ENCODE results near the gene CHRNB2.
A peak's percentile ranks its signal among the peaks of the same experiment; 100 is the strongest.

CHRNB2 gene

DNA sequence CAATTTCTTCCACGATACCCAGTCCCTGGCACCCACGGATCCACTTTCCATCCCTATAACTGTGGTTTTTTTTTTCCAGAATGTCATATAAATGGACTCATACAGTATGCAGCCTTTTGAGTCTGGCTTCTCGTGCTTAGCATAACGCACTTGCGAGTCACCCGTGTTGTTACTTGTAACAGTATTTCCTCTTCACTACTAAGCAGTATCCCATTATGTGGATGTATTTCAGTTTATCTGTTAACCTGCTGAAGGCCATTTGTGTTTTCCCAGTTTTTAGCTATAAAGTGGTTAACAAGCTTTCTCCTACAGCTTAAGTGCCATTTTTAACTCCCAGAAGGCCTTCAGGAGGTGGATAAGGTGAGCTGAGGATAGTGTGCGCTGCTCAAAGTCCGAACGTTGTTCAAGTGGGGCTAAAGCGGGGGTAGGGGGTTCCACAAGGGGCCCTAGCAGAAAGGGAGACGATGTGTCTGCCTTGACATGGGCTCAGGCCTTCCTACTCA lies 39.6 kb downstream of the CHRNB2 start:
- DNase-seq (ENCODE audit: extremely low spot score, insufficient read length, low read depth) (no peak), FAIRE-seq (no peak)

DNA sequence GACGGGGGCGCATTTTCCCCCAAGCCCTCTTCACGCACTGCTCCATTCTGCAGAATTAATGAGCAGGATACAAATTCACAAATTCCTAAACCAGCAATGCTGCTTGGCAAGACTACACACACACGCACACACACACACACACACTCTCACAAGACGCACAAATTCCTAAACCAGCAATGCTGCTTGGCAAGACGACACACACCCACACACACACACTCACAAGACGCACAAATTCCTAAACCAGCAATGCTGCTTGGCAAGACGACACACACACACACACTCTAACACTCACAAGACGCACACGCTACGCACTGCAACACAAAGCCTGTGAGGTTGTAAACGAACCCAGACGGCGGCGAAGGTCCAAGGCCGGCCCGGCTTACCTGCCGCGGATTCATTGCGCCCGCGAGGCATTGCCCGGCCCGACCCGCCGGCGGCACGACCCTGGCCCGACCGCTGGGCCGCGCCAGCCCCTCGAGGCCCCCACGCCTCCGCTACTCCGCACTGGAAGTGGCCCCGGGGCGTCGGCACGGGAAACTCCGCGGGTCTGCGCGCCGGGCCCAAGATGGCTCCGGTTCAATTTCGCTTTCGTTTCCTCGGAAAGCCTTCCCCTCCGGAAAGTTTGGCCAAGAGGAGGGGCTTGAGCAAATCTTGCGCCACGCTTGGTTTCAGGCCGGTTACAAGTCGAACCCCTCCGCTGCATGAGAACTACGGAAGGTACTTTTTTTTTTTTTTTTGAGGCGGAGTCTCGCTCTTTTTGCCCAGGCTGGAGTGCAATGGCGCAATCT lies 40.2 kb downstream of the CHRNB2 start, which contains the start of gene ADAR:
TSS of gene ADAR (minus strand) at position 578 of the 788 bp plus-strand sequence. CDS start at position 398, 180 bp downstream.
- FAIRE-seq (peak; percentile 90), DNase-seq (ENCODE audit: extremely low spot score, insufficient read length, low read depth) (peak; percentile 63)

DNA sequence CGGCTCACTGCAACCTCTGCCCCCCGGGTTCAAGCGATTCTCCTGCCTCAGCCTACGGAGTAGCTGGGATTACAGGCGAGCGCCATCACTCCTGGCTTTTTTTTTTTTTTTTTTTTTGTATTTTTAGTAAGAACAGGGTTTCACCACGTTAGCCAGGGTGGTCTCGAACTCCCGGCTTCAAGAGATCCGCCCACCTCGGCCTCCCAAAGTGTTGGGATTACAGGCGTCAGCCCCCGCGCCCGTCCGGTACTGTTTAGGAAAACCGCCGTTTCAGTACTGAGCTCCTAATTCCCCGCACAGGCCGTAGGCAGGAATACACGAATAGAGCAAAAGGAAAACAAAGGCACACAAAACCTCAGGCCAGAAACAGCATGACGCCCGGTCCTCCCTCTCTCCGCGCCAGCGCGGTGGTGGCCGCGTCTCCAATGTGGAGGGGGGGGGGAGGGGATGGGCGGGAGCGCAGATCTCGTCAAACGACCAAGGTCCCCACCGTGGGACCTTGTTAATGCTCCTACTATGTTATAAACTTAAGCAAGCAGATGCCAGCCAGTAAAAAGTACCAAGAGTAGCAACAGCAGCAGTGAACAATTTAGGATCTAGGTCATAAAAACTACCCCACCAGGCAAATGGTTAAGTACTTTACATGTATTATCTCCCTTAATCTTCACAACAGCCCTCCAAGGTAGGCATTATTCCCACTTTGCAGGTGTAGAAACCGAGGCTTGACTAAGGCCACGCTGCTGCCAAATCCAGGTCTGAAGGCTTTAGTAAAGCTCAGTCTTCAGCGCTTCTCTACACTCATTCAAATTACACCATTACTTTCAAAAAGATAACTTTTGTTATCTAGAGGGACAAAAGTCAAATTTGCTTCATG lies 41.1 kb downstream of the CHRNB2 start:
- no peak for DNase-seq (ENCODE audit: extremely low spot score, insufficient read length, low read depth)
- FAIRE-seq = no peak

DNA sequence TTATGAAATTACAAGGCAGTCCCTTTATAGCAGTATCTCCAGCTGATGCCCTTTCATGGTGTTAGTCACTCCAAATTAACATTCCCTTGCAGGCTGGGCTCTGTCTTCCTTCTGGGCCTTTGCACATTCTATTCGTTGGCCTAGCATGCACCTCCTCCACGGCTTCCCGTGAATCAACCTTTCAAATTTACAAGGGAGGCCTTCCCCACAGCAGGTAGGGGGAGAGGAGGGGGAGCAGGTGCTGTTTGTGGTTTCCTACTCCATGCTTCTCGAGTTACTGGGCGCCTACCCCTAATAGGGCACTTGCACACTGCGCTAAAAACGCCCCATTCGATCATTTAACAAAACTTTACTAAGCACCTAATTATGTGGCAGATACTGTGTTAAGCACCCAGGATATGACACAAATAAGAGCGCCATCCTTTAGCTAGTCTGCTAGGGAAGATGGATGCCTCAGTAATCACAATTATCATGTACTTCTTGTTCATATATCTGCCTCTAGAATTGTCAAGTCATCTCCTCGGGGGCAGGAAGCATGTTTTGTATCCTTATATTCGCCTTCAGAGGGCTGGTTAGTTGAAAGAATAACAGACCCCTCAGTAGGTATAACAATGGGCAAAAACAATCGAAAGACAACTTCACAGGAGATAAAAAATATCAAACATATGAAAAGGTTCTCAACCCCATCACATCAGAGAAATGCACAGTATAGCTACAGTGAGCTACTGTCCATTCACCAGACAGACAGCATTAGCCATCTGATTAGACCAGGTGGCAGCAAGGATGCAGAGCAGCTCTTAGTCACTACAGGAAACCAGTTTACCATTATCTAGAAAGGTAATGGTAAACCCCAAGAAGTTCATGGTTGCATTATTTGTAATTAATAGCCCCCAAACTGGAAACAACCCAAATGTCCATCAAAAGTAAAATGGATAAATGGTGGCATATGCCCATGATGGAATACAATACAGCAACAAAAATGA lies 42.1 kb downstream of the CHRNB2 start:
- DNase-seq (ENCODE audit: extremely low spot score, insufficient read length, low read depth) = no peak

DNA sequence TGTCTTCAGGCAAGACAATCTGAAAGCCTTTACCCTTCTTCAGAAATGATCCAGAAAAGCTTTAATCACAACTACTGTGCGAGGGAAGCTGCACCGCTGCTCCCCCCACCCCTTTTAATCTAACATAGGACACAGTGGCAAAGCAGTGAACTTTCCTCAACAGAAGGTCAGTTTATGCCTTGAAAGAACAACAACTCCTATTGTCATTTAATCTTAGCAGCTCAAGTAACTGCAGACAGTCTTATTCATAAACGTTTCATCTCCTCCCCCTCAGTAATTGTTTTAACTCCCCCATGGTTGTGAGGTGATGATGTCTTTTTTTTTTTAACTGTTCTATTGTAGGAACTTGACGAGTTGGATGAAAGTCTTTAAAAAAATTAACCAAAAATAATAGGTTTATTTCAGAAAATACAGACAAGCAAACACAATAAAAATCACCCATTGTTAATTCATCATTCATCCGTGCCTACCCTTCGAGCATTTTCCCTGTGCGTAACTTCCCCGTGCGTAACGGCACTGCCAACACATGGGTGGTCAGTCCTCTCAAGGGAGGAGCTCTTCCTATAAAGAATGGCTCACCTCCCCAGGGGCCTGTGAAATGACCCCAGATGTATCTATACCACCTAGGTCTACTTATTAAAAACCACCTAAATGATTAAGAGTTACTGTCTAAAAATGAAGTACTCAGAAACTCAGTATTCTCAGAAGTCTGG lies 43.7 kb downstream of the CHRNB2 start:
- DNase-seq (ENCODE audit: extremely low spot score, insufficient read length, low read depth) (no peak), FAIRE-seq (no peak)

More for the DNA sequence above, 42.1 kb downstream of the CHRNB2 start:
- peak; percentile 29 for FAIRE-seq

DNA sequence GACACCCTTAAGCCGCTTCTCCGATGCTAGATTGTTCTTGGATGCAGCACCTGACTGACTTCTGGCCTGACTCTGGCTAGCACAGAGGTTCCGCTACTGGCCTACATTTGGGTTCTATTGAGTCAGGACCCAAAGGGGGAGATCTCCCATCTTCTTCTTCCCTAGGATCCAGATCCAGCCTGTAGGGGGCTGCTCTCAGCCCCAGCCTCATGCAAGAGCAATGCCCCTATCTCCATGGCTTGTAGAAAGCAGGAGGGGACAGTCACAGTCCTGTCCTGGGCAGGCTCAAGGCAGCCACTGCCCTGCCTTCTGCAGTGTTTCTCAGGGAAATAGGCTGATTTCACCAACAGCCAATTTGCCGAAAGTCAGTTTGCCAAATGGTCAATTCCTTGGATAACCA lies 46.7 kb downstream of the CHRNB2 start:
- no peak for DNase-seq (ENCODE audit: extremely low spot score, insufficient read length, low read depth)
- no peak for FAIRE-seq

DNA sequence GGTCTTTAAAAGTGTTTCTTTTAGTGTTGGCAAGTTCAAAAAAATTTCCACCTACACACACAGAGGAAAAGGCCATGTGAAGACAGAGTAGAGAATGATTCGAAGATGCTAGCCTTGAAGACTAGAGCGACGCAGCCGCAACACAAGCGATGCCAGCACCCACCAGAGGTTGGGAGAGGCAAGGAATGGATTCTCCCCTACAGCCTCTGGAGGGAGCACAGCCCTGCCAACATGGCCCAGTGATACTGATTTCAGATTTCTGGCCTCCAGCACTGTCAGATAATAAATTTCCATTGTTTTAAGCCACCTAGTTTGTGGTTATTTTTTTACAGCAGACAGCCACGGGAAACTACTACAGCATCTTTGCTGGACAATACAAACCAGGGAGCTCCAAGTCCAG lies 47.3 kb downstream of the CHRNB2 start:
- FAIRE-seq = no peak
- no peak for DNase-seq (ENCODE audit: extremely low spot score, insufficient read length, low read depth)

DNA sequence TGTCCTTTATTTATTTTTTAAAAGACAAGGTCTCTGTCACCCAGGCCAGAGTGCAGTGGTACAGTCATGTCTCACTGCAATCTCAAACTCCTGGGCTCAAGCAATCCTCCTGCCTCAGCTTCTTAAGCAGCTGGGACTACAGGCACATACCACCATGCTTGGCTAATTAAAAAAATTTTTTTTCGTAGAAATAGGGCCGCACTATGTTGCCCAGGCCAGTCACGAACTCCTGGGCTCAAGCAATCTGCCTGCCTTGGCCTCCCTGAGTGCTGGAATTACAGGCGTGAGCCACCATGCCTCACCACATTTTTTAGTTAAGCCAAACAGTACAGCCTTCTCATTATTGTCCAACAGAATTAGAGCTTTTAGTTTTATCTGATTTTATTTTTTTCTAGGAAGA lies 47.8 kb downstream of the CHRNB2 start:
- FAIRE-seq (no peak), DNase-seq (ENCODE audit: extremely low spot score, insufficient read length, low read depth) (no peak)

DNA sequence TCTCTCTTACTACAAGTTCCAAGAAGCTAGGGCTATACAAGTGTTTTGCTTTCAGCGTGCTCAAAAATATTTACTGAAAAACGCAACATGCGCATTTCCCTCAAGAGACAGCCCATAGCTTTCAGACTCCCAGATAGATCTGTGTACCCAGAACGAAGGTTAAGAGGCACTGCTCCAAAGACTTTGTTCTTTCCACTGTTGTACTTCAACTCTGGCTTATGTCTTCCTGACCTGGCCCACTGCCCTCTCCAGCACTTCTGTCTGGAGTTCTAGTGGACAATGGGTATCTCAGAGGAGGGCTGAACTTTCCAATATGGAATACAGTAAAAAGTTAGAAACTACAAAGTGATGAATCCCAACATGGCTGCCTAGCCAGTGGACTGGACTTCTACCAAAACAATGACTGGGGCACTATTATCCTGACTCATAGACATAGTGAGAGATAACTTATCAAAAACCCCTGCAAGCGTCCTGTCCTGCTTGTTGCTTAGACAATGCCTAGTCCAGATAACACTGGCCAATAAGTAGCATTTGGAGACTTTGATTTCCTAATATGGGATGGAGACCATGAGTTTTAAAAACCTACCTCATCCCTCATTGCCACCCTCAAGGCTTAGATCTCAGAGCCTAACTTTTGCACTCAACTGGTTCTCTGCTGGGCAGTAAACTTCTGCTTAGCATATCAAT lies 49.2 kb downstream of the CHRNB2 start:
- DNase-seq (ENCODE audit: extremely low spot score, insufficient read length, low read depth) (no peak), FAIRE-seq (no peak)

DNA sequence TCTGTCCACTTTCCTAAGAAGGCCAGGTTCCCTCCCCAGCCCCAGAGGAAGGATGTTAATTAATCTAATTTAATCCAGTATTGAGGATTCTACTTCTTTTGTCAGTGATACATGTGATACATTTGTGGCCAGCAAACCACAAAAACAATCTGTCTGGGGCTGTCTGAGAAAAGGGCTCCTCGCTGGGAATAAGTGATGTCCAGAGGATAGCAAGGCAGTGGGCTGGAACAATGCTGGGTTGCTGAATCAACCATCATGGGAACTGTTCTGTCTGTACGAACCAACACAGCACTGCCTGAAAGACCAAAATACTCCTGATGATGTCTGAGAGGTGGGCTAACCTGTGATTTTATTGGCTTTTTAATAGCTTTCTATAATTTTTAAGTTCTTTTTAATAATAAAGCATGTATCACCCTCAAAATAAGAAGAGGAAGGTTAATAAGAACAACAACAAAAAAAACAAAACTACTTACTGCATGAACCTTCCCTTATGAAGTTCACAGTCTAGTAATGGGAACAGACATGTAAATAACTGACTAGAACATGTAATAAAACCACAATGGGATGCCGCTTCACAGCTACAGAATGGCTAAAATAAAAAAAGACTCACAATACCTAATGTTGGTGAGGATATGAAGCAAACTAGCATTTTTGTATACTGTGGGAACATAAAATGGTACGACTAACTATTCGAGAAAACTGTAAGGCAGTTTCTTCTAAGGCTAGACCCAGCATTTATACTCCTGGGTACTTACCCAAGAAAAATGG lies 51.8 kb downstream of the CHRNB2 start:
- FAIRE-seq = peak; percentile 24

DNA sequence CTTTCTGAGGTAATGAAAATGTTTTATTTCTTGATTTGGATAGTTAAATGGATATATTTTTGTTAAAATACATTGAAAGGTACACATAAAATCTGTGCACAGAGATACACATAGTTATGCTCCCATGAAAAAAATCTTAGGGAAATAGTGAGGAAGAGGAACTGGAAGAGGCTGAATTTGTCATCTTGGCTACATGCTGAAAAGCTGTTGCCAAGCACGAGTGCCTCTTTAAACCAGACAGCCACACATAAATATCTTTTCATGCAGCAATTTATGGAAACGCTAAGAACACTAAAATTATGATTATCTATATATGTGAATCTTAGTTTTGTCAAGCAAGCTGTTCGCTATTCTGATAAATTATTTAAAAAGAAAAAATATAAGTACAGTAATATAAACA lies 53.2 kb downstream of the CHRNB2 start:
- FAIRE-seq (no peak), DNase-seq (ENCODE audit: extremely low spot score, insufficient read length, low read depth) (no peak)

More for the DNA sequence above, 51.8 kb downstream of the CHRNB2 start:
- DNase-seq (ENCODE audit: extremely low spot score, insufficient read length, low read depth) = no peak

DNA sequence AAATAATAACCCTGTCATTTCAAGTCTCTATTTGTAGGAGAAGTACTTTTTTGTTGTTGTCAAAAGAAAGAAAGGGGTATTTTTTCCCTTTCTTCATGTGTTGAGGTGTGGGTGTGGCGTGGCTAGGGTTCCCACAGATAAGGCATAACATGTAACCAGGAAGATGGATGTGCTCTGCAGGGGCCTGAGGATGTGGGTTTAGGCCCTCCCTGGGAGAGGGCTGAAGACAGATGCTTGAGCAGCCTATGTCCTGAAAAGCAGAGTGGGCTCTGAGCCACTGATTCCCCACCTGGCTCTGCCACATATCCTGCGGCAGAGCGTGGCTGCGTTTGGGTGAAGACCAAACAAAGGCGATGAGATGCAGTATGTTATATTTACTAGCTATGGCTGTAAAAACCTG lies 54.3 kb downstream of the CHRNB2 start:
- no peak for FAIRE-seq

DNA sequence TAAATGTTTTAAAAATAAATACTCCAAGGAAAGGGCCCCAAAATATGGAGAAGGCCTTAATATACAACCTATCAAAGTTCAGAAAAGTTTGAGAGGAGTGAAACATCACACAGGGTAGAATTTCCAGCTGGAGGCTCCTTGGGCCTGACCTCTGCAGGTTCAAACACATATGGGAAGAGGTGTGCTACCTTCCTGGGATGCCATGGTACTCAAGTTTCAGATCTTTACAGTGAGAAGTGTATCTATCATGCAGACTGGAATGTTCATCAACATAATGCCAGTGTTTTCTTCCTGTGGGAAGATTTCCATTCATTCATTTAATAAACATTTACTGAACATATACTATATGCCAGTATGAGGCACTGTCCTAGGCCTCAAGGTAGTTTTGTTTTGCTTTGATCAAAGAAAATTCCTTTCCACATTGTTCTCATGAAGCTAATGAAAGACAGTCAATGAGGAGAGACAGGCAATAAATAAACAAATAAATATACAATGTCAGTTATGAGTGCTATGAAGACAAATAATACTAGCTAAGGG lies 55.0 kb downstream of the CHRNB2 start:
- no peak for FAIRE-seq

More for the DNA sequence above, 54.3 kb downstream of the CHRNB2 start:
- DNase-seq (ENCODE audit: extremely low spot score, insufficient read length, low read depth) = no peak

DNA sequence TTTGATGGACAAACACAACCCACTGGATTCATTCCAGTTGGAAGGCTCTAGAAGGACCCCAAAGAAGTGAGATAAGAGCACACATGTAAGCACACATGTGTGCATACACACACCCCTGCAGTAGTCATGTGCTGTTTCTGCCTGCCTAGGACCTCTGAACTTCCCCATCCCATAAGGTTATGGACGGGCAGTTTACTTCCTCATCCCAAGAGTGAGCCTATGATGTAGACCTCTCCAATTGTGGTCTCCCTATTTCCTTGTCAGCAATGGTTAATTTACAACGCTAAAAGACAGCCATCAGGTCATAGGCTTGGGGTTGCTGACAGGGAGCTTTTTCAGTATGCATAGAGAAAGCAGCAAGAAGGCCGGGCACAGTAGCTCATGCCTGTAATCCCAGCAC lies 55.8 kb downstream of the CHRNB2 start:
- no peak for FAIRE-seq
- DNase-seq (ENCODE audit: extremely low spot score, insufficient read length, low read depth) = no peak

More for the DNA sequence above, 55.0 kb downstream of the CHRNB2 start:
- no peak for DNase-seq (ENCODE audit: extremely low spot score, insufficient read length, low read depth)

DNA sequence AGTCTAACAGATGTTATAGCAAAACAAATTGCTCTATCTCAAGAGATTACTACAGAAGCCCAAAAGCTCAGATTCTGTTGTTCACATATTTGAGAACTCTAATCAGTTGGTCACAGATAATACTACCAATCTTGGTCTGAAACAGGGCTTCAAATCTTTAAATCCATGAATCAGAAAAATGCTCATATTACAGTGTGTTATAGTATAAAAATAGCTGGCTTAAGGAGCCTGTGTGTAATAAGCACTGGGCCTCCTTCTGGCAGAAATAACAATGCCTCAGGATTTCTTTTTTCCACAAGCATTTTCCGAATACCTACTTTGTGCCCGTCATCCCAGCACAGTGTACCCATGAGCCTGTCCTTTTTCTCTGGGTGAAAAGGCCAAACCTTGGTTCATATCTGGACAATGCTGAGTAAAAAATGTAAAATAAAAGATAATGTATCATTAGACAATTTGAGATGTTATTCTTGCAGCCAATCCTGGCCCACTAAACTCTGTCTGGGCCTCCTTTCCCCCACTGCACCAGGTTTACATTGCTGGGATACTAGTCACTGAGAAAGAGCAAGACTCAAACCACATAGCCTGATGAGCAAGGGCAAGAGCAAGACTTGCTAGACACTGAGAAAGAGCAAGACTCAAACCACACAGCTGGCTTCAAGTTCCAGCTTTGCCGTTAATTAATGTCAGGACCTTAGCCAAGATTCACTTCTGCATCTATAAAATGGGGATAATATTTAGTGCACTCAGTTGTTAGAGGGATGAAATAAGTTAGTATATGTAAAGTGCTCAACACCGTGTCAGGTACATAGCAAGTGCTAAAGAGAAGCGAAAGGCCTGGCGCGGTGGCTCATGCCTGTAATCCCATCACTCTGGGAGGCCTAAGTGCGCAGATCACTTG lies 57.4 kb downstream of the CHRNB2 start:
- no peak for FAIRE-seq
- DNase-seq (ENCODE audit: extremely low spot score, insufficient read length, low read depth) = no peak

DNA sequence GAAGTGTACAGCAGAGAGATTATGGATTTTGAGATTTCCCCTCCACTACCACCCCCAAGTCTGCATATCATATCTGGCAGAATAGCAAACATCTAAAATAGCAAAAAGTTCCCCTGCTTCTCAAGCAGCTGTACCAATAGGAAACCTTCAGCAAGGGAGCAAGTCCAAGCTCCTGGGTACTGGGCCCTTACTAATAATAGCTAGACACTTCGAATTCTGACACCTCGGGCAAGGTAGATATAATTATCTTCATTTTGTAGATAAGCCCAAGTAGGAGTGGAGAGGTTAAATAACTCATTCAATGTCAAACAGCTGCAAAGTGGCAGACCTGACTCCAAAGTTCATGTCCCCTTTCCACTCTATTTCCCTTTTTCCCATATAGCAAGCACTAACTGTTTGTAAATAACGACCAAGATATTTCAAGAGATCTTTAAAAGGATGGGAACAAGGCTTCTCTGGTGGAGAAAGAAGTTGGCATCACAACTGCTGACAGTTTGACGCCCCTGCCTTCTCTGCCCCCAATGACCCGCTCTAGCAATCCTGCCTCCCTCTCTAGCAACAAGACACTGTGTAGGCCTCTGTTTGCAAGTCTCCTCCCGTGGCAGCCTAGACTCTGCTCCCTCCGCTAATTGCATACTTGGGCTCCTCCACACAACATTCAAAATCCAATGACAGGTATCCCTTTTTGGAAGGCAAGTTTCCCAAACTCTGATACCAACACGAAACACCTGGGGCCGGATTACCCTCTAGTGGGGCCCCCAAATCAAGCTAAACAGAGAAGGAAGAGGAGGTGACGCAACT lies 59.1 kb downstream of the CHRNB2 start:
- DNase-seq (ENCODE audit: extremely low spot score, insufficient read length, low read depth) (no peak), FAIRE-seq (peak; percentile 29)
